K562 (cell line): ENCODE data around the gene GAP43. TPM values are rescaled to one million over a fixed set of nuclear protein-coding genes. Genes with fewer than 3 reads are reported as not detected.

Source experiments
- ATAC-seq: fragments of 200-7000 bp; cut with Tn5 transposase; 3 replicates; pipeline ENCODE4 v1.9.1; 2020; ENCODE audit warnings: moderate library complexity
- BruUV-seq: library from RNA; stranded (reverse); fragments of 400-500 nt; replicated peaks from 2 replicates; lab custom pipeline; 2021; lab: Mats Ljungman, UMichigan
- CTCF ChIA-PET: fragments of 300-600 bp; formaldehyde crosslinking; extraction: SDS; loops from one replicate; lab custom pipeline; 2021; ENCODE audit warnings: low intra/inter-chr PET ratio; lab: Yijun Ruan, JAX
- POLR2A ChIA-PET: fragments of 300-600, 350-650 bp; sonication (Branson Sonifier 250); formaldehyde crosslinking; extraction: SDS; loops from one replicate; lab custom pipeline; 2021; ENCODE audit warnings: antibody characterized with exemption, inconsistent platforms; lab: Yijun Ruan, JAX
- DNase-seq, 4 experiments: peaks; one replicate each; pipeline versions ENCODE4 v3.0.0 to v3.0.0-alpha.2; 2011 to 2018; ENCODE audit warnings: low spot score in 3 of 4, mixed read lengths in 3 of 4; ENCODE audit errors: extremely low read depth in 1 of 4
- FAIRE-seq: peaks from 2 replicates; lab custom pipeline; 2011; peaks lifted over from hg19 to GRCh38; lab: Jason Lieb, UNC
- H2AFZ ChIP-seq: 2 replicates; pipeline ENCODE4 v1.6.0; 2011; ENCODE audit warnings: low read depth, low read length, control low read depth, inconsistent platforms
- H3K27ac ChIP-seq: fragments of 200-600 bp; 3 replicates; pipeline ENCODE4 v1.8.0; 2011; ENCODE audit warnings: low read depth, mild to moderate bottlenecking, control low read depth, inconsistent platforms, low read length, moderate library complexity, mixed read lengths; ENCODE audit errors: extremely low read depth
- H3K27me3 ChIP-seq, 2 experiments: fragments of 300-600 bp in 1 of 2; 2 replicates in 1 of 2; 3 replicates in 1 of 2; pipeline versions ENCODE4 v1.6.0 to v1.8.0; 2011; ENCODE audit warnings: inconsistent platforms in 2 of 2, low read length in 2 of 2, mild to moderate bottlenecking in 1 of 2, mixed read lengths in 1 of 2, moderate library complexity in 1 of 2; ENCODE audit not compliant: control insufficient read depth in 2 of 2, insufficient read depth in 2 of 2
- H3K36me3 ChIP-seq: fragments of 300-600 bp; 3 replicates; pipeline ENCODE4 v1.8.0; 2011; ENCODE audit warnings: mild to moderate bottlenecking, low read length, inconsistent platforms; ENCODE audit not compliant: control insufficient read depth, insufficient read depth
- H3K4me1 ChIP-seq, 2 experiments: fragments of 200-600 bp in 1 of 2; replicated peaks in 1 of 2; 2 replicates in 1 of 2; 3 replicates in 1 of 2; pipeline versions ENCODE4 v1.5.1 to v1.8.0; 2011; ENCODE audit warnings: inconsistent platforms in 2 of 2, low read length in 2 of 2, mild to moderate bottlenecking in 1 of 2, mixed read lengths in 1 of 2, moderate library complexity in 1 of 2; ENCODE audit not compliant: control insufficient read depth in 2 of 2, insufficient read depth in 2 of 2
- H3K4me2 ChIP-seq: 2 replicates; pipeline ENCODE4 v1.6.1; 2011; ENCODE audit warnings: low read length, control low read depth, inconsistent platforms, mixed read lengths; ENCODE audit not compliant: insufficient read depth
- H3K4me3 ChIP-seq: fragments of 200-600 bp; sonication (generic), shearing (Covaris generic); 2 replicates; pipeline ENCODE4 v1.5.1; 2016; ENCODE audit warnings: control low read depth, inconsistent platforms
- H3K79me2 ChIP-seq: fragments of 200-600 bp; 3 replicates; pipeline ENCODE4 v1.8.0; 2011; ENCODE audit warnings: low read length, inconsistent platforms; ENCODE audit not compliant: control insufficient read depth, insufficient read depth
- H3K9ac ChIP-seq, 2 experiments: 2 replicates each; pipeline versions ENCODE4 v1.6.0 to v1.6.1; 2011; ENCODE audit warnings: low read depth in 2 of 2, low read length in 2 of 2, control low read depth in 1 of 2, inconsistent platforms in 1 of 2, mild to moderate bottlenecking in 1 of 2, mixed read lengths in 1 of 2; ENCODE audit not compliant: insufficient read depth in 1 of 2
- H3K9me1 ChIP-seq: one replicate; pipeline ENCODE4 v1.6.0; 2011; ENCODE audit warnings: inconsistent platforms, mild to moderate bottlenecking, low read length, moderate library complexity; ENCODE audit not compliant: control insufficient read depth, insufficient read depth
- H3K9me3 ChIP-seq: replicated peaks from 2 replicates; pipeline ENCODE4 v1.5.1; 2011; ENCODE audit warnings: low read depth, low read length, inconsistent platforms; ENCODE audit not compliant: control insufficient read depth, insufficient read depth
- H4K20me1 ChIP-seq: replicated peaks from 2 replicates; pipeline ENCODE4 v1.6.1; 2011; ENCODE audit warnings: low read length, inconsistent platforms, mixed read lengths; ENCODE audit not compliant: control insufficient read depth, insufficient read depth
- CBX5 ChIP-seq: IDR thresholded peaks from 2 replicates; pipeline ENCODE4 v1.6.1; 2014; ENCODE audit warnings: low read depth, borderline replicate concordance
- CHD1 ChIP-seq: fragments of 200-600 bp; sonication (generic); IDR thresholded peaks from one replicate; pipeline ENCODE4 v1.6.1; 2012; ENCODE audit warnings: mild to moderate bottlenecking, moderate library complexity, low read length, inconsistent platforms
- HDAC2 ChIP-seq: fragments of 450-650 bp; IDR thresholded peaks from 2 replicates; pipeline ENCODE4 v1.6.1; 2016; ENCODE audit warnings: mild to moderate bottlenecking
- IFI16 ChIP-seq: fragments of 250-450 bp; sonication (Bioruptor Pico); IDR thresholded peaks from 2 replicates; pipeline ENCODE4 v2.1.2; 2022; ENCODE audit warnings: mild to moderate bottlenecking, inconsistent platforms
- KLF1 ChIP-seq: fragments of 450-650 bp; IDR thresholded peaks from 2 replicates; pipeline ENCODE4 v1.6.1; 2016; ENCODE audit warnings: missing genetic modification characterization, missing compliant biosample characterization
- NBN ChIP-seq: fragments of 450-650 bp; IDR thresholded peaks from 2 replicates; pipeline ENCODE4 v1.6.1; 2016; ENCODE audit warnings: low read depth, mild to moderate bottlenecking
- NCOR1 ChIP-seq: fragments of 450-650 bp; IDR thresholded peaks from 2 replicates; pipeline ENCODE4 v1.6.1; 2016; ENCODE audit warnings: mild to moderate bottlenecking, moderate library complexity
- NFYB ChIP-seq: IDR thresholded peaks from 2 replicates; pipeline ENCODE4 v1.6.1; 2011; ENCODE audit warnings: mild to moderate bottlenecking, moderate library complexity; ENCODE audit not compliant: insufficient read length; ENCODE audit errors: extremely low read depth
- POLR2B ChIP-seq: fragments of 450-650 bp; IDR thresholded peaks from 2 replicates; pipeline ENCODE4 v1.6.1; 2018; ENCODE audit warnings: low read depth; ENCODE audit not compliant: partially characterized antibody
- TAF1 ChIP-seq: IDR thresholded peaks from 2 replicates; pipeline ENCODE4 v1.6.1; 2011; ENCODE audit warnings: mild to moderate bottlenecking, low read length, moderate library complexity; ENCODE audit not compliant: insufficient read depth, control insufficient read depth, severe bottlenecking; ENCODE audit errors: extremely low read depth
- TCF7L2 ChIP-seq: fragments of 150-350 bp; IDR thresholded peaks from 2 replicates; pipeline ENCODE4 v1.6.1; 2016; ENCODE audit warnings: low read depth, mild to moderate bottlenecking, low read length, moderate library complexity
- YBX1 ChIP-seq: fragments of 450-650 bp; IDR thresholded peaks from 2 replicates; pipeline ENCODE4 v1.7.1; 2016; ENCODE audit warnings: mild to moderate bottlenecking
- YY1 ChIP-seq, 3 experiments: IDR thresholded peaks; 2 replicates each; pipeline ENCODE4 v1.6.1; 2011; ENCODE audit warnings: low read length in 2 of 3, mild to moderate bottlenecking in 2 of 3, moderate library complexity in 2 of 3, borderline replicate concordance in 1 of 3, control low read depth in 1 of 3, low read depth in 1 of 3; ENCODE audit not compliant: insufficient read depth in 3 of 3, insufficient replicate concordance in 2 of 3, control insufficient read depth in 1 of 3, insufficient read length in 1 of 3; ENCODE audit errors: extremely low read depth in 1 of 3
- ZNF583 ChIP-seq: fragments of 250-450 bp; sonication (Bioruptor Pico); IDR thresholded peaks from 2 replicates; pipeline ENCODE4 v1.4.0; 2020
- WGBS: fragments of 100-300 bp; shearing (Covaris generic); methylation state at CpG from one replicate; pipeline ENCODE4 v1.1.6; 2016; ENCODE audit warnings: low coverage, mixed read lengths; ENCODE audit not compliant: insufficient coverage; ENCODE audit errors: missing lambda C conversion rate; 5-methylcytosine and 5-hydroxymethylcytosine counted together
- in situ Hi-C: fragments of 300-500 bp; cut with MboI; formaldehyde crosslinking; loops from 4 replicates; pipeline ENCODE4 v1.15.0; 2018; ENCODE audit warnings: inconsistent platforms, mixed read lengths
- intact Hi-C: fragments of 100-400 bp; cut with micrococcal nuclease; formaldehyde crosslinking; loops from 2 replicates; pipeline ENCODE4 v1.14.2; 2022
- polyA plus RNA-seq, 8 experiments: library from polyadenylated mRNA; depleted of rRNA in 4 of 8; stranded (reverse) in 5 of 8; unstranded in 3 of 8; fragments of >200 nt; fragmentation: Nextera tagmentation in 2 of 8; fragmentation: Illumina TruSeq in 1 of 8; extraction: Ambion mirVana in 2 of 8; extraction: Trizol in 1 of 8; gene quantifications; 2 replicates each; pipeline versions ENCODE4 v1.2.1 to v1.2.3, GENCODE V29; 2011 to 2014; ENCODE audit warnings: inconsistent platforms in 1 of 8, missing spikeins in 1 of 8
- total RNA-seq, 7 experiments: library from RNA; depleted of rRNA in 6 of 7; stranded (reverse); fragments of >200 nt in 6 of 7; fragmentation: Illumina TruSeq in 2 of 7; extraction: Trizol in 2 of 7; gene quantifications; 2 replicates each; pipeline versions ENCODE4 v1.2.1 to v1.2.3, GENCODE V29; 2011 to 2021; ENCODE audit warnings: low replicate concordance in 1 of 7
- TF ChIP-seq, protein P1 (sequence below): fragments of 250-450 bp; sonication (Bioruptor Pico); IDR thresholded peaks from 2 replicates; pipeline ENCODE4 v1.5.1; 2021; ENCODE audit warnings: mild to moderate bottlenecking
- TF ChIP-seq, protein P2 (sequence below): fragments of 450-650 bp; formaldehyde crosslinking; conservative IDR thresholded peaks from 2 replicates; pipeline ENCODE4 v1.4.0; 2022; ENCODE audit warnings: mild to moderate bottlenecking, missing genetic modification characterization

The GAP43 gene
- total and polyA plus RNA-seq, 9 of the 15 experiments (the other 6 are each of a cell fraction or from before 2014, with no cell fraction given), result 0.04 to 0.11 (median 0.09) TPM; not detected in 6

DNA sequence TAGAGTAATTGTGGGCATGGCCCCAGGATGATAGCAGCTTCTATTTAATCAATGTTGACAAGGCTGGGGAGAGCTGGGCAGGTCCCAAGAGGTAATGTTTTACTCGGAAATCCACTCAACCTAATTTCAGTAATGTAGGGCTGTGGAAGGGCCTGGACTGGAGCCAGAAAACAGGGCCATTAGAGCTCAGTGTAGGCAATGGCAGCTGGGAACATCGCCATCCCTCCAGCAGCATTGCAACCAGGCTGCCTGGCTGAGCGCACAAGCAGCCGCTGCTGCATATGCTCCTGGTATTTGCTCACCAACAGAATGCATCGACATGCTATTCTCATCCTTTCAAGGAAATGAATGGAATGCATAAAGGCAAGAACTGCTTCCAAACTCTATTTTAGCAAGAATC is 90.0 kb downstream of the GAP43 start:
- H2AFZ ChIP-seq, result no peak overlapping the region
- H3K27me3 ChIP-seq, result no peaks in the 10 kb centered on the region
- intact Hi-C loops (no loop called here), in situ Hi-C loops (no loop called here)
- no peak overlapping the region for H3K9ac ChIP-seq
- no peaks in the 10 kb centered on the region for H4K20me1 ChIP-seq
- H3K9me3 ChIP-seq, result no peaks in the 10 kb centered on the region
- 44% methylated on average over 5 of the region's 5 CpGs for WGBS
- H3K9me1 ChIP-seq, result no peaks in the 10 kb centered on the region
- H3K27ac ChIP-seq, result no peak overlapping the region
- BruUV-seq, result no TSS peak
- H3K4me2 ChIP-seq, result no peak overlapping the region
- no peak overlapping the region for H3K4me3 ChIP-seq
- POLR2A ChIA-PET, result no interaction called here
- no peaks in the 10 kb centered on the region for H3K79me2 ChIP-seq
- no peaks in the 10 kb centered on the region for H3K4me1 ChIP-seq
- no peaks in the 10 kb centered on the region for H3K36me3 ChIP-seq
- FAIRE-seq, result no peak
- no peak for TF ChIP-seq POLR2B
- TF ChIP-seq YBX1, result no peak
- TF ChIP-seq, protein P1, sequence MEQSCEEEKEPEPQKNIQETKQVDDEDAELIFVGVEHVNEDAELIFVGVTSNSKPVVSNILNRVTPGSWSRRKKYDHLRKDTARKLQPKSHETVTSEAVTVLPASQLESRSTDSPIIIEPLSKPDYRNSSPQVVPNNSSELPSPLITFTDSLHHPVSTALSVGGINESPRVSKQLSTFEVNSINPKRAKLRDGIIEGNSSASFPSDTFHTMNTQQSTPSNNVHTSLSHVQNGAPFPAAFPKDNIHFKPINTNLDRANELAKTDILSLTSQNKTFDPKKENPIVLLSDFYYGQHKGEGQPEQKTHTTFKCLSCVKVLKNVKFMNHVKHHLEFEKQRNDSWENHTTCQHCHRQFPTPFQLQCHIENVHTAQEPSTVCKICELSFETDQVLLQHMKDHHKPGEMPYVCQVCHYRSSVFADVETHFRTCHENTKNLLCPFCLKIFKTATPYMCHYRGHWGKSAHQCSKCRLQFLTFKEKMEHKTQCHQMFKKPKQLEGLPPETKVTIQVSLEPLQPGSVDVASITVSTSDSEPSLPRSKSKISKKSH (CRISPR knock-in tag), result no peak
- no peak for TF ChIP-seq HDAC2
- no peak for TF ChIP-seq CBX5
- TF ChIP-seq TCF7L2, result no peak
- no peak for TF ChIP-seq TAF1
- no peak for TF ChIP-seq IFI16 (CRISPR knock-in tag)
- TF ChIP-seq, protein P2, sequence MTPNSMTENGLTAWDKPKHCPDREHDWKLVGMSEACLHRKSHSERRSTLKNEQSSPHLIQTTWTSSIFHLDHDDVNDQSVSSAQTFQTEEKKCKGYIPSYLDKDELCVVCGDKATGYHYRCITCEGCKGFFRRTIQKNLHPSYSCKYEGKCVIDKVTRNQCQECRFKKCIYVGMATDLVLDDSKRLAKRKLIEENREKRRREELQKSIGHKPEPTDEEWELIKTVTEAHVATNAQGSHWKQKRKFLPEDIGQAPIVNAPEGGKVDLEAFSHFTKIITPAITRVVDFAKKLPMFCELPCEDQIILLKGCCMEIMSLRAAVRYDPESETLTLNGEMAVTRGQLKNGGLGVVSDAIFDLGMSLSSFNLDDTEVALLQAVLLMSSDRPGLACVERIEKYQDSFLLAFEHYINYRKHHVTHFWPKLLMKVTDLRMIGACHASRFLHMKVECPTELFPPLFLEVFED (CRISPR knock-in tag), result no peak
- no peak for TF ChIP-seq NBN
- no peak for TF ChIP-seq NFYB
- TF ChIP-seq KLF1 (tag), result no peak
- no peak for TF ChIP-seq CHD1
- TF ChIP-seq ZNF583 (CRISPR knock-in tag), result no peak
- no peak for TF ChIP-seq YY1 (IDR thresholded peaks at IDR 0.05; ENCODE audit: borderline replicate concordance in 1 of 3, control insufficient read depth in 1 of 3, extremely low read depth in 1 of 3, insufficient read depth in 3 of 3, insufficient read length in 1 of 3, insufficient replicate concordance in 2 of 3, low read depth in 1 of 3, low read length in 2 of 3)
- no peak for TF ChIP-seq NCOR1
- TF ChIP-seq, all 486 proteins: peak for 0
- ATAC-seq, result no peak
- DNase-seq, result no peak
- CTCF ChIA-PET, result no interaction called here
